Measurements from ENCODE around the gene DPP9.
"Not testable (repeated sequence)": the region's sequence is repeated elsewhere in the genome, so short reads cannot be mapped to it uniquely, and the experiment has no call there.

DPP9 gene

GRCh38 chr19:4684312-4685095, 39.1 kb downstream of the DPP9 start:
- no peak for DNase-seq

GRCh38 chr19:4682417-4683200, 41.0 kb downstream of the DPP9 start:
- no peak for DNase-seq

- not testable (repeated sequence) for DNase-seq
Measured at GRCh38 chr19:4680021-4680420, 43.6 kb downstream of the DPP9 start.

GRCh38 chr19:4678881-4679790, 44.5 kb downstream of the DPP9 start:
- no peak for DNase-seq

GRCh38 chr19:4676955-4677731, 46.5 kb downstream of the DPP9 start:
- peak in 1 of 2 experiments; percentile 43 for DNase-seq

GRCh38 chr19:4675346-4675745, 48.3 kb downstream of the DPP9 start:
- no peak for DNase-seq

- DNase-seq = no peak
Measured at GRCh38 chr19:4673726-4674125, 49.9 kb downstream of the DPP9 start.

GRCh38 chr19:4673216-4673615, 50.4 kb downstream of the DPP9 start:
- DNase-seq = no peak

GRCh38 chr19:4671185-4671851, 52.3 kb downstream of the DPP9 start:
- DNase-seq = no peak

GRCh38 chr19:4669723-4670480, 53.7 kb downstream of the DPP9 start, which contains the start of gene MYDGF:
TSS of gene MYDGF (minus strand) at chr19:4670342. CDS start at chr19:4670334, 8 bp downstream.
- peak; percentile 87 to 96 for DNase-seq

GRCh38 chr19:4664642-4665041, 59.0 kb downstream of the DPP9 start:
- DNase-seq = no peak

GRCh38 chr19:4662812-4663211, 60.8 kb downstream of the DPP9 start:
- no peak for DNase-seq

GRCh38 chr19:4662020-4662695, 61.5 kb downstream of the DPP9 start:
- DNase-seq = no peak

GRCh38 chr19:4660993-4661392, 62.6 kb downstream of the DPP9 start:
- no peak for DNase-seq

- DNase-seq = no peak
Measured at GRCh38 chr19:4660181-4660791, 63.4 kb downstream of the DPP9 start.

GRCh38 chr19:4657835-4658234, 65.8 kb downstream of the DPP9 start:
- DNase-seq = no peak

- DNase-seq = no peak
Measured at GRCh38 chr19:4657262-4657661, 66.4 kb downstream of the DPP9 start.

- no peak for DNase-seq
Measured at GRCh38 chr19:4656102-4656501, 67.5 kb downstream of the DPP9 start.

- DNase-seq = no peak
Measured at GRCh38 chr19:4654437-4655361, 68.9 kb downstream of the DPP9 start.

Data from NCI-H446 (cell line).